Measurements from ENCODE around the gene DET1.

The DET1 gene

GRCh38 chr15:88487796-88488523, 58.5 kb downstream of the DET1 start:
- Histone ChIP-seq H3K27me3 (replicated peaks; ENCODE audit: insufficient read depth, low read length) (no peaks in the 10 kb centered on the region), H2AFZ (ENCODE audit: low read length) (no peak overlapping the region), H3K4me1 (ENCODE audit: low read length) (no peaks in the 10 kb centered on the region), H3K79me2 (ENCODE audit: low read length) (no peaks in the 10 kb centered on the region), H3K27ac (ENCODE audit: low read length) (no peak overlapping the region), H4K20me1 (ENCODE audit: insufficient read depth, low read length) (no peaks in the 10 kb centered on the region), H3K4me3 (ENCODE audit: low read length) (no peak overlapping the region), H3K9me2 (replicated peaks; ENCODE audit: insufficient read depth, low read length) (no peaks in the 10 kb centered on the region), H3K4me2 (ENCODE audit: low read depth, low read length) (no peak overlapping the region), H3K9ac (ENCODE audit: low read length) (no peak overlapping the region), H3K36me3 (replicated peaks; ENCODE audit: insufficient read depth, low read length) (no peaks in the 10 kb centered on the region), H3K9me3 (replicated peaks; ENCODE audit: insufficient read depth, low read length) (no peaks in the 10 kb centered on the region), H3F3A (ENCODE audit: insufficient read depth, low read length) (no peaks in the 10 kb centered on the region)
- TF ChIP-seq EZH2 (optimal IDR thresholded peaks at IDR 0.05; ENCODE audit: low read depth, low read length) (no peak), EZH2phosphoT487 (IDR thresholded peaks at IDR 0.05; ENCODE audit: low read length) (no peak), CTCF (IDR thresholded peaks at IDR 0.05; ENCODE audit: low read length) (no peak)
- no peak for DNase-seq

GRCh38 chr15:88487178-88487795, 59.2 kb downstream of the DET1 start:
- no peaks in the 10 kb centered on the region for H3K27me3 ChIP-seq (replicated peaks; ENCODE audit: insufficient read depth, low read length)
- H3F3A ChIP-seq (ENCODE audit: insufficient read depth, low read length), result no peaks in the 10 kb centered on the region
- no peak overlapping the region for H3K4me2 ChIP-seq (ENCODE audit: low read depth, low read length)
- no peaks in the 10 kb centered on the region for H3K4me1 ChIP-seq (ENCODE audit: low read length)
- no peaks in the 10 kb centered on the region for H3K9me2 ChIP-seq (replicated peaks; ENCODE audit: insufficient read depth, low read length)
- H3K9ac ChIP-seq (ENCODE audit: low read length), result no peak overlapping the region
- H3K79me2 ChIP-seq (ENCODE audit: low read length), result no peaks in the 10 kb centered on the region
- H3K27ac ChIP-seq (ENCODE audit: low read length), result no peak overlapping the region
- H2AFZ ChIP-seq (ENCODE audit: low read length), result no peak overlapping the region
- TF ChIP-seq EZH2phosphoT487 (IDR thresholded peaks at IDR 0.05; ENCODE audit: low read length) (no peak), CTCF (IDR thresholded peaks at IDR 0.05; ENCODE audit: low read length) (no peak), EZH2 (optimal IDR thresholded peaks at IDR 0.05; ENCODE audit: low read depth, low read length) (no peak)
- no peaks in the 10 kb centered on the region for H3K36me3 ChIP-seq (replicated peaks; ENCODE audit: insufficient read depth, low read length)
- H4K20me1 ChIP-seq (ENCODE audit: insufficient read depth, low read length), result no peaks in the 10 kb centered on the region
- no peaks in the 10 kb centered on the region for H3K9me3 ChIP-seq (replicated peaks; ENCODE audit: insufficient read depth, low read length)
- DNase-seq, result no peak
- no peak overlapping the region for H3K4me3 ChIP-seq (ENCODE audit: low read length)

- no peaks in the 10 kb centered on the region for H3K27me3 ChIP-seq (replicated peaks; ENCODE audit: insufficient read depth, low read length)
- H3K9me2 ChIP-seq (replicated peaks; ENCODE audit: insufficient read depth, low read length), result no peaks in the 10 kb centered on the region
- no peaks in the 10 kb centered on the region for H4K20me1 ChIP-seq (ENCODE audit: insufficient read depth, low read length)
- H3F3A ChIP-seq (ENCODE audit: insufficient read depth, low read length), result no peaks in the 10 kb centered on the region
- no peak overlapping the region for H3K4me3 ChIP-seq (ENCODE audit: low read length)
- no peaks in the 10 kb centered on the region for H3K79me2 ChIP-seq (ENCODE audit: low read length)
- no peak for DNase-seq
- H3K9me3 ChIP-seq (replicated peaks; ENCODE audit: insufficient read depth, low read length), result no peaks in the 10 kb centered on the region
- no peak overlapping the region for H3K4me2 ChIP-seq (ENCODE audit: low read depth, low read length)
- no peak overlapping the region for H3K9ac ChIP-seq (ENCODE audit: low read length)
- H3K27ac ChIP-seq (ENCODE audit: low read length), result no peak overlapping the region
- H2AFZ ChIP-seq (ENCODE audit: low read length), result no peak overlapping the region
- no peaks in the 10 kb centered on the region for H3K36me3 ChIP-seq (replicated peaks; ENCODE audit: insufficient read depth, low read length)
- H3K4me1 ChIP-seq (ENCODE audit: low read length), result no peaks in the 10 kb centered on the region
- no peak for TF ChIP-seq EZH2phosphoT487 (IDR thresholded peaks at IDR 0.05; ENCODE audit: low read length)
- no peak for TF ChIP-seq CTCF (IDR thresholded peaks at IDR 0.05; ENCODE audit: low read length)
- no peak for TF ChIP-seq EZH2 (optimal IDR thresholded peaks at IDR 0.05; ENCODE audit: low read depth, low read length)
Observed at GRCh38 chr15:88484682-88485331, 61.7 kb downstream of the DET1 start.

Measured in MM.1S (cell line).